Body of pancreas (tissue), 4 donors: ENCODE measurements around the gene JMJD6. TPM values are rescaled to one million over a fixed set of nuclear protein-coding genes. Genes with fewer than 3 reads are reported as not detected.
A peak's percentile ranks its signal among the peaks of the same experiment; 100 is the strongest.

Source experiments
- ATAC-seq: fragments of 150-250 bp; one replicate; pipeline ENCODE4 v1.9.1; 2016
- DNase-seq, 4 donors: peaks; one replicate each; pipeline ENCODE4 v3.0.0-alpha.2; 2019
- H3K27ac ChIP-seq, 4 donors: fragments of 200-600 bp; sonication (generic); 1 replicate in 3 of 4; 2 replicates in 1 of 4; pipeline versions ENCODE4 v1.5.1 to v1.6.1; 2016 to 2019; ENCODE audit warnings: mild to moderate bottlenecking in 1 of 4, mixed read lengths in 1 of 4, moderate library complexity in 1 of 4
- H3K27me3 ChIP-seq, 2 donors: fragments of 200-600 bp; sonication (generic); one replicate each; pipeline ENCODE4 v1.6.0; 2016; ENCODE audit warnings: mild to moderate bottlenecking in 1 of 2
- H3K36me3 ChIP-seq, 2 donors: fragments of 200-600 bp; sonication (generic); replicated peaks in 1 of 2; 2 replicates each; pipeline ENCODE4 v1.5.1; 2016; ENCODE audit warnings: low read depth in 2 of 2; ENCODE audit not compliant: insufficient read depth in 1 of 2
- H3K4me1 ChIP-seq: fragments of 200-600 bp; sonication (generic); one replicate; pipeline ENCODE4 v1.6.0; 2016
- H3K4me3 ChIP-seq, 2 donors: fragments of 200-600 bp; sonication (generic); 1 replicate in 1 of 2; 2 replicates in 1 of 2; pipeline ENCODE4 v1.5.1; 2016 to 2019
- H3K9me3 ChIP-seq, 3 donors: fragments of 200-600 bp; sonication (generic); 1 replicate in 2 of 3; 2 replicates in 1 of 3; pipeline ENCODE4 v1.5.1; 2016
- CTCF ChIP-seq, 7 experiments: fragments of 450-650 bp in 4 of 7; fragments of 200-600 bp in 3 of 7; sonication (generic) in 3 of 7; IDR thresholded peaks; one replicate each; pipeline ENCODE4 v1.5.1; 2016 to 2019; ENCODE audit warnings: antibody characterized with exemption in 7 of 7
- POLR2A ChIP-seq, 3 donors: fragments of 450-650 bp; IDR thresholded peaks; one replicate each; pipeline ENCODE4 v1.6.1; 2016; ENCODE audit warnings: antibody characterized with exemption in 3 of 3, mild to moderate bottlenecking in 2 of 3
- WGBS, 2 donors: methylation state at CpG; one replicate each; pipeline ENCODE4 v1.1.5; 2017; 5-methylcytosine and 5-hydroxymethylcytosine counted together
- intact Hi-C: fragments of 100-400 bp; cut with DNase I; formaldehyde crosslinking; loops from one replicate; pipeline ENCODE4 v1.15.1; 2023
- total RNA-seq, 2 donors: library from RNA; depleted of rRNA; stranded (reverse); fragments of >200 nt; gene quantifications; one replicate each; pipeline ENCODE4 v1.1.0, GENCODE V29; 2016

Gene JMJD6
- total RNA-seq, 2 donors from 2014 or later: 15.2 to 20.0 TPM

- no peak for TF ChIP-seq POLR2A (IDR thresholded peaks at IDR 0.05)
- TF ChIP-seq CTCF (IDR thresholded peaks at IDR 0.05): no peak
- ATAC-seq: no peak
- Histone ChIP-seq H3K9me3 (no peaks in the 10 kb centered on the region), H3K4me1 (peaks cover 15% of the 10 kb centered on the region), H3K27ac (no peak overlapping the region), H3K36me3 (no peaks in the 10 kb centered on the region), H3K27me3 (no peaks in the 10 kb centered on the region), H3K4me3 (no peak overlapping the region)
- no peak for DNase-seq
- WGBS, 2 donors: 82 to 87% methylated on average over 11 to 13 of the region's 13 CpGs
- intact Hi-C loops: no loop called here
Observed at GRCh38 chr17:76690596-76691280, 35.7 kb downstream of the JMJD6 start.

DNA sequence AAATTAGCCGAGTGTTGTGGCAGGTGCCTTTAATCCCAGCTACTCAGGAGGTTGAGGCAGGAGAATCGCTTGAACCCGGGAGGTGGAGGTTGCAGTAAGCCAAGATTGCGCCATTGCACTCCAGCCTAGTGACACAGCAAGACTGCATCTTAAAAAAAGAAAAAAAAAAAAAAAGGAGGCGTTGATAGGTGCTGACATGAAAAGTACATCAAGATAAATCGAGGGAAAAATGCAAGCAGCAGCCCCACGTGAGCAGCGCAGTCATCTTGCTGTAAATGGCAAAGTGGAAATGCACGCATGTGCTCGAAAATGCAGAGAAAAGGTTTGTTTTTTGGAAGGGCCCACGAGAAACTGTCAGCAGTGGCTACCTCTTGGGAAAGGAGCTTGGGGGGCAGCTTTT lies 36.5 kb downstream of the JMJD6 start:
- no peak overlapping the region for H3K4me3 ChIP-seq
- TF ChIP-seq POLR2A (IDR thresholded peaks at IDR 0.05): no peak
- TF ChIP-seq CTCF (IDR thresholded peaks at IDR 0.05): no peak
- DNase-seq (no peak), ATAC-seq (no peak)
- H3K9me3 ChIP-seq: no peaks in the 10 kb centered on the region
- no peak overlapping the region for H3K27ac ChIP-seq
- peaks cover 15% of the 10 kb centered on the region for H3K4me1 ChIP-seq
- 86 to 88% methylated on average over 11 of the region's 11 CpGs for WGBS, 2 donors
- no peaks in the 10 kb centered on the region for H3K27me3 ChIP-seq
- H3K36me3 ChIP-seq: no peaks in the 10 kb centered on the region
- intact Hi-C loops: no loop called here

GRCh38 chr17:76688165-76688622 lies 38.2 kb downstream of the JMJD6 start:
- peaks cover 15% of the 10 kb centered on the region for H3K4me1 ChIP-seq
- H3K27me3 ChIP-seq: no peaks in the 10 kb centered on the region
- H3K9me3 ChIP-seq: no peaks in the 10 kb centered on the region
- DNase-seq: no peak
- intact Hi-C loops: no loop called here
- no peaks in the 10 kb centered on the region for H3K36me3 ChIP-seq
- no peak for TF ChIP-seq CTCF (IDR thresholded peaks at IDR 0.05)
- no peak for TF ChIP-seq POLR2A (IDR thresholded peaks at IDR 0.05)
- ATAC-seq: no peak
- no peak overlapping the region for H3K4me3 ChIP-seq
- peak overlapping the region; percentile 25 to 65 (median 60) for H3K27ac ChIP-seq
- WGBS, 2 donors: 71 to 74% methylated on average over 1 to 11 of the region's 11 CpGs

DNA sequence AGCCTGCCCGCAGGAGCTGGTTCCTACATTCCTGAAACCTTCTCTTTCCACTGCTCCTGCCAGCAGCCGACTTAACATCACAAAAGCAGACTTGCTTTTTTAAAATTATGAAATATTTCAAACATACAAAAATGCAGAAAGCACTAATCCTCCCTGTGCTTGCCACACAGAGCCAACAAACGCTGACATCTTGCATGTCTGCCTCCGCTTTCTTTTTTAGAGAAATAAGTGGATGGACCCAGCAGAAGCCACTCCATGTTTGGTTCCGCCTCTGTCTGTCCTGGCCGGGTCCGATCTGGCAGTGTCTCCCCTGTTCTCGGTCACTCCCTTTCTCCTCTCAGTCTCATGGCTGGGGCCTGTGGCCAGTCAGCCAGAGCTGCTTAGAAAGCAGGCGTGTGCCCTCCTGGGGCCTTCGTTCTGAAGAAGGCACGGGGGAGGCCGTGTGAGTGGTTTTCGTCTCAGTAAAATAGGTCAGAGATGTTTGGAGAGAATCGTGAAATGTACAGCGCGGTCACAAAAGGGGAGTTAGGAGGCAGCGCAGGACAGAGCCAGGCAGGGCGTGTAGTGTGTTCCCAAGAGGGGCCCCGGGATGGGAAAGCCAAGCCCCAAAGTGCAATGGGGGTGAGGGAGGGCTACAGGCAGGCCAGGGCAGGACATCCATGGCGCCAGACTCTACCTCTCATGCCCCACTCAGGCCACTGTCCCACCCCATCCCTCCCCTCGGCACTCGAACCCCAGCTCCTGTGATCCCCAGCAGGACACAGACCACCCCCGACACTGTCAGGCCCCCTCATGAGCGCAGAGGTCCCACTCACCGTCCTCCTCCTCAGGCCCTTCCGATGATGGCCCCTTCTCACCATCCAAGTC lies 38.9 kb downstream of the JMJD6 start:
- 80 to 85% methylated on average over 26 of the region's 26 CpGs for WGBS, 2 donors
- no peak overlapping the region for H3K4me3 ChIP-seq
- no peaks in the 10 kb centered on the region for H3K9me3 ChIP-seq
- no peak for TF ChIP-seq CTCF (IDR thresholded peaks at IDR 0.05)
- no peak for TF ChIP-seq POLR2A (IDR thresholded peaks at IDR 0.05)
- intact Hi-C loops: no loop called here
- H3K4me1 ChIP-seq: peaks cover 15% of the 10 kb centered on the region
- no peaks in the 10 kb centered on the region for H3K27me3 ChIP-seq
- DNase-seq (peak in 2 of 4 donors; percentile 45 to 60), ATAC-seq (peak; percentile 21)
- no peaks in the 10 kb centered on the region for H3K36me3 ChIP-seq
- H3K27ac ChIP-seq: peak overlapping the region; percentile 25 to 65 (median 60)
